ENCODE results near the gene EPHA6.

Gene EPHA6

DNA sequence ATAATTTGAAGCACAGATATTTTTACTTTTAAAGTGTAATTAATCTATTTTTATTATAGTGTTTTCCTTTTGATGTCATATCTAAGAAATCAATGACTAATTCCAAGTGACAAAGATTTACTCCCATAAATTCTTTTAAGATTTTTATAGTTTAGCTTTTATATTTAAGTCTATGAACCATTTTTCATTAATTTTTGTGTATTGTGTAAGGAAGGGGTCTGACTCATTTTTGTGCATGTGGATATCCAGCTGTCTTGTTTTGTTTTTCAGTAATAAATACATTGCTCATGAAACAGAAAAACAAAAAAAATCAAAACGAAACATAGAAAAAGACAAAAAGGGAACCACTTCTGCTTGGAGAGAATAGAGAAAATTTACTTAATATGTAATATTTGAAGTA, 145.1 kb downstream of the EPHA6 start:
- no peak for DNase-seq (ENCODE audit: low read depth)
- no peak overlapping the region for H3K4me3 ChIP-seq (replicated peaks; ENCODE audit: low read depth, low read length)
- TF ChIP-seq, protein P1, sequence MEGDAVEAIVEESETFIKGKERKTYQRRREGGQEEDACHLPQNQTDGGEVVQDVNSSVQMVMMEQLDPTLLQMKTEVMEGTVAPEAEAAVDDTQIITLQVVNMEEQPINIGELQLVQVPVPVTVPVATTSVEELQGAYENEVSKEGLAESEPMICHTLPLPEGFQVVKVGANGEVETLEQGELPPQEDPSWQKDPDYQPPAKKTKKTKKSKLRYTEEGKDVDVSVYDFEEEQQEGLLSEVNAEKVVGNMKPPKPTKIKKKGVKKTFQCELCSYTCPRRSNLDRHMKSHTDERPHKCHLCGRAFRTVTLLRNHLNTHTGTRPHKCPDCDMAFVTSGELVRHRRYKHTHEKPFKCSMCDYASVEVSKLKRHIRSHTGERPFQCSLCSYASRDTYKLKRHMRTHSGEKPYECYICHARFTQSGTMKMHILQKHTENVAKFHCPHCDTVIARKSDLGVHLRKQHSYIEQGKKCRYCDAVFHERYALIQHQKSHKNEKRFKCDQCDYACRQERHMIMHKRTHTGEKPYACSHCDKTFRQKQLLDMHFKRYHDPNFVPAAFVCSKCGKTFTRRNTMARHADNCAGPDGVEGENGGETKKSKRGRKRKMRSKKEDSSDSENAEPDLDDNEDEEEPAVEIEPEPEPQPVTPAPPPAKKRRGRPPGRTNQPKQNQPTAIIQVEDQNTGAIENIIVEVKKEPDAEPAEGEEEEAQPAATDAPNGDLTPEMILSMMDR (IDR thresholded peaks at IDR 0.05; ENCODE audit: low read length, missing control alignments), result no peak

DNA sequence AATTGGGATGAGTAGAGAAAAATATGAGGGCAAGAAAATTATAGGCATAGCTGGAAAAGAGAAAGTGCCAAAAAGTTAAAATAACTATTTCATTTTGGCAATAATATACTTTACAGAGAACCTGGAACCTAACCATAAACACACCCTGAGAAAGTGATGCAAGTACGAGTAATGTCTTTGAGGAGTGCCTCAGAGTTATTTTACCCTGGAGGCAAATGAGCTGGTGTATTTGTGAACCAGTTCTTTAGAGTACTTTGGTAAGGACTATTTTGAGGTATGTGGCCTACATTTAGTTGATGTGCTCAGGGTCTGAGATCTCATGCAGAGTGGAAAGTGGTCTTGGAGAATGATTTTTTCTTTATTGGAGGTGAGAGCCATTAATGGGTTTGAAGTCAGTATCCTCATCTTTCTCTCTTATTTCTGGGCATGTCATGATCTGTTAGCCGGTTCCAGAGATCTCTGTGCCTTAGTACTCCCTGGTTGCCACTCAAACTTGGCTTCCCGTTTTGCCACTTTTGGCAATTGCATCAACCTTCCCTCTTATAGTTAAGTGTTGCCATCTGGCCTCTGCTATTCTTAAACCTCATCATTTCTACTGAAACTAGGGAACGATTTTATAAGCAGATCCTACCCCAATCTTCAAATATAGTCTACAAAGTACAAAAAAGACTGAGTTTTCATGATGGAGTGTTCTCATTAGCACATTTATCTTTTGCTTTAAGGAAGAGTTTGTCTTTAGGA, 145.7 kb downstream of the EPHA6 start:
- TF ChIP-seq, protein P1 (IDR thresholded peaks at IDR 0.05; ENCODE audit: low read length, missing control alignments), result no peak
- DNase-seq (ENCODE audit: low read depth), result no peak
- H3K4me3 ChIP-seq (replicated peaks; ENCODE audit: low read depth, low read length), result no peak overlapping the region

GRCh38 chr3:96960661-96961330, 146.4 kb downstream of the EPHA6 start:
- H3K4me3 ChIP-seq (replicated peaks; ENCODE audit: low read depth, low read length), result no peak overlapping the region
- TF ChIP-seq, protein P1 (IDR thresholded peaks at IDR 0.05; ENCODE audit: low read length, missing control alignments), result no peak
- no peak for DNase-seq (ENCODE audit: low read depth)

DNA sequence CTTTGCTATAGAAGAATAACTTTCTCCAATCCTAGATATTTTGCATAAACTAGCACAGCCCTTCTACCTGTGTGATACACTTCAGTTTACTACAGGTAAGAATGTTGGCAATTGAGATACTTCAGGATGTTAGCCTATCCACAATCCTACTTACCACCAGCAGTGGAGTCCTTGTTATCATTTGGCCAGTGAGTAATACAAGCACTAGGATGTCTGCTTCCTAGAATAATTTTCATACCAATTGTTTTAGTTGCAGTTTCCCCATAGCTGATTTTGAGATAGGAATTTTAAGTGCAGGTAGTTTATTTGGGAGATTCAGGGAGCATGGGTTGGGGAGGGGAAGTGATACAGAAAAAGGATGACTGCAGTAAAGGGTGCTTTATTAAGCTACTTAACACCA, 147.2 kb downstream of the EPHA6 start:
- no peak for DNase-seq (ENCODE audit: low read depth)
- no peak overlapping the region for H3K4me3 ChIP-seq (replicated peaks; ENCODE audit: low read depth, low read length)
- TF ChIP-seq, protein P1 (IDR thresholded peaks at IDR 0.05; ENCODE audit: low read length, missing control alignments), result no peak

DNA sequence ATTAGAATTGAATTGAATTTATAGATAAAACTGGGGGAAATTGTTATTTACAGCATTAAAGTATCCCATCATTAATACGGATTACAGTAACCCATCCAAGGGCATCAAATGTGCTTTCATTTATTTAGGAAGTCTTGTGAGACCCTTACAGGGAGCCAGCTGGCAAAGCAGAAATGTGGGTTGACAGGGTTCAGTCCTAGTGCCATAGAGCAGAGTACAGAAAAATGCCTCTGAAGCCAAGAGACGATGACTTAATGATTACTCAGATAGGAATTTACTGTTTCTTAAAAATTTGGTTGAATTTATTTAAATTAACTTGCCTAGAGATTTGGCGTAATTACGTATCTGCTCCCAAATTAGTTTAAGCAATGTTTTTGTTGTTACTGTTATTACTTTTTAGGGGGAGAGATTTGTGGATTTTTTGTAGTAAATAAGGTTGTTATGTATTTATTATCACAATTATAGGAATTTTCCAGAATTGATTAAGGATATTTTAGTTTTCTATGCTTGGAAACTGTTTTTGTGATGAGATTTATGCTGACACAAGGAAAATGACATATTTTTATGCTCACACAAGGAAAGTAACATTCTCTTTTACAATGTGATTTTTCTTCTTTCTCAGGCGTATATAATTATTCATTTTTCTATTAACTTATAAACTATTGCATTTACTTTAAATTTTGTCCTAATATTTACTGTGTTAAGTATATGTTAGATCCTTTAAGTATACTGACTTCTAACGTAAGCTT, 152.0 kb downstream of the EPHA6 start:
- no peak for DNase-seq (ENCODE audit: low read depth)
- H3K4me3 ChIP-seq (replicated peaks; ENCODE audit: low read depth, low read length), result no peak overlapping the region
- TF ChIP-seq, protein P1 (IDR thresholded peaks at IDR 0.05; ENCODE audit: low read length, missing control alignments), result no peak

- DNase-seq (ENCODE audit: low read depth), result no peak
- no peak overlapping the region for H3K4me3 ChIP-seq (replicated peaks; ENCODE audit: low read depth, low read length)
- TF ChIP-seq, protein P1 (IDR thresholded peaks at IDR 0.05; ENCODE audit: low read length, missing control alignments), result no peak
Measured at GRCh38 chr3:96970211-96970610, 155.8 kb downstream of the EPHA6 start.

All from fibroblast of pulmonary artery (primary cell).